ENCODE measurements around the gene UNC5A. TPM values are rescaled to one million over a fixed set of nuclear protein-coding genes. Genes with fewer than 3 reads are reported as not detected.

UNC5A gene
- total RNA-seq, 4 donors from 2014 or later = 0.19 TPM; not detected in 3

DNA sequence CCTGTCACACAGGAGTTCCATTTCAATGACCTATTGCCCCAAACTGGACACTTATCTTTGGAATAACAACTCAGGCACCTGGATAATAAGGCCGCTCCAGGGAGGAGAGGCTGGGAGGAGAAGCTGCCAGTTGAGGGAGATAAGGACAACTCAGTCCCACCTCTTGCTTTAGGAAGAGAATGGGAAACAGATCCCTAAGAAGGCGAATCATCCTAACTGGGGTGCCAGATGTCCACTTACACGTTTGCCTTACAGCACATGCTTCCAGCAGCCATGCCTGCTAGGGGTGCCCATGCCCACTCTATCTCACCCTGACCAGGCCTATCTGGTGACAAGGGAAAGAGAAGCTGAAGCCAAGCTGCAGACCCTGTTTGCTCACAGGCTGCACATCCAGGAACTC is 82.3 kb downstream of the UNC5A start:
- intact Hi-C loops (cut with DNase I) = no loop called here
- no peaks in the 10 kb centered on the region for H3K9me3 ChIP-seq
- H3K27ac ChIP-seq = no peak overlapping the region
- 70 to 76% methylated on average over 2 to 3 of the region's 3 CpGs for WGBS, 2 donors
- no peak overlapping the region for H3K4me3 ChIP-seq
- no peaks in the 10 kb centered on the region for H3K4me1 ChIP-seq
- H3K27me3 ChIP-seq = peaks cover 0 to 18% (median 0%) of the 10 kb centered on the region in 4 donors
- TF ChIP-seq POLR2A (IDR thresholded peaks at IDR 0.05) = no peak
- TF ChIP-seq CTCF (IDR thresholded peaks at IDR 0.05) = no peak
- no peak for DNase-seq
- no peaks in the 10 kb centered on the region for H3K36me3 ChIP-seq

GRCh38 chr5:176894298-176894697 is 83.9 kb downstream of the UNC5A start:
- H3K4me3 ChIP-seq = no peak overlapping the region
- TF ChIP-seq CTCF (IDR thresholded peaks at IDR 0.05) (no peak), POLR2A (IDR thresholded peaks at IDR 0.05) (no peak)
- WGBS, 2 donors = 80 to 82% methylated on average over 4 to 6 of the region's 6 CpGs
- intact Hi-C loops (cut with DNase I) = no loop called here
- no peak for DNase-seq
- H3K4me1 ChIP-seq = no peaks in the 10 kb centered on the region
- H3K36me3 ChIP-seq = no peaks in the 10 kb centered on the region
- H3K27ac ChIP-seq = no peak overlapping the region
- H3K27me3 ChIP-seq = peaks cover 0 to 18% (median 0%) of the 10 kb centered on the region in 4 donors
- H3K9me3 ChIP-seq = no peaks in the 10 kb centered on the region

- TF ChIP-seq CTCF (IDR thresholded peaks at IDR 0.05) (no peak), POLR2A (IDR thresholded peaks at IDR 0.05) (no peak)
- H3K4me1 ChIP-seq = no peaks in the 10 kb centered on the region
- DNase-seq = no peak
- peaks cover 0 to 14% (median 0%) of the 10 kb centered on the region in 4 donors for H3K27me3 ChIP-seq
- WGBS, 2 donors = 77 to 83% methylated on average over 2 to 4 of the region's 4 CpGs
- H3K4me3 ChIP-seq = no peak overlapping the region
- intact Hi-C loops (cut with DNase I) = no loop called here
- H3K27ac ChIP-seq = no peak overlapping the region
- H3K9me3 ChIP-seq = no peaks in the 10 kb centered on the region
- H3K36me3 ChIP-seq = no peaks in the 10 kb centered on the region
Observed at GRCh38 chr5:176895831-176896230, 85.5 kb downstream of the UNC5A start.

- Histone ChIP-seq H3K4me3 (no peak overlapping the region), H3K27me3 (peaks cover 0 to 10% (median 0%) of the 10 kb centered on the region in 4 donors), H3K36me3 (peaks cover 0 to 6% (median 0%) of the 10 kb centered on the region in 3 donors), H3K27ac (no peak overlapping the region), H3K4me1 (no peaks in the 10 kb centered on the region), H3K9me3 (no peaks in the 10 kb centered on the region)
- TF ChIP-seq CTCF (IDR thresholded peaks at IDR 0.05) = no peak
- no peak for TF ChIP-seq POLR2A (IDR thresholded peaks at IDR 0.05)
- intact Hi-C loops (cut with DNase I) = no loop called here
- WGBS, 2 donors = 53 to 57% methylated on average over 3 of the region's 3 CpGs
- no peak for DNase-seq
Observed at GRCh38 chr5:176897263-176897662, 86.9 kb downstream of the UNC5A start.

GRCh38 chr5:176899296-176899891 is 89.0 kb downstream of the UNC5A start, which contains the start of gene HK3:
HK3 (minus strand) TSS chr5:176899346; CDS start chr5:176896159, 3,187 bp downstream.
- no peak for TF ChIP-seq POLR2A (IDR thresholded peaks at IDR 0.05)
- TF ChIP-seq CTCF (IDR thresholded peaks at IDR 0.05) = no peak
- Histone ChIP-seq H3K4me1 (no peaks in the 10 kb centered on the region), H3K4me3 (peak within 1 kb of the TSS in 1 of 4 donors; percentile 9), H3K9me3 (no peaks in the 10 kb centered on the region), H3K27ac (peak within 1 kb of the TSS in 1 of 4 donors; percentile 30), H3K27me3 (peaks cover 0 to 3% (median 0%) of the 10 kb centered on the region in 4 donors), H3K36me3 (peaks cover 0 to 27% (median 6%) of the 10 kb centered on the region in 3 donors)
- WGBS, 2 donors = 55 to 74% methylated on average over 6 to 8 of the region's 9 CpGs
- DNase-seq = no peak
- intact Hi-C loops (cut with DNase I) = no loop called here
